Liver (tissue), 9 donors: ENCODE measurements around the gene SBF2. TPM values are rescaled to one million over a fixed set of nuclear protein-coding genes. Genes with fewer than 3 reads are reported as not detected.

Source experiments
- DNase-seq: peaks from one replicate; pipeline ENCODE4 v3.0.0-alpha.2; 2017; ENCODE audit warnings: low spot score
- H3K27ac ChIP-seq, 2 donors: one replicate each; pipeline ENCODE4 v1.7.0; 2013; ENCODE audit warnings: inconsistent platforms in 2 of 2, low read length in 2 of 2, control low read depth in 1 of 2, low read depth in 1 of 2, mild to moderate bottlenecking in 1 of 2
- H3K27me3 ChIP-seq, 4 donors: one replicate each; pipeline versions ENCODE4 v1.6.1 to v1.7.0; 2013; ENCODE audit warnings: low read length in 3 of 4, inconsistent platforms in 1 of 4, mild to moderate bottlenecking in 1 of 4, moderate library complexity in 1 of 4; ENCODE audit not compliant: control insufficient read depth in 4 of 4, insufficient read depth in 4 of 4
- H3K36me3 ChIP-seq, 4 donors: one replicate each; pipeline versions ENCODE4 v1.6.1 to v1.7.0; 2013; ENCODE audit warnings: low read length in 3 of 4, mild to moderate bottlenecking in 3 of 4, low read depth in 1 of 4, moderate library complexity in 1 of 4; ENCODE audit not compliant: control insufficient read depth in 4 of 4, insufficient read depth in 3 of 4
- H3K4me1 ChIP-seq, 4 donors: one replicate each; pipeline versions ENCODE4 v1.6.1 to v1.7.0; 2013; ENCODE audit warnings: low read length in 3 of 4, mild to moderate bottlenecking in 3 of 4, moderate library complexity in 1 of 4; ENCODE audit not compliant: control insufficient read depth in 4 of 4, insufficient read depth in 4 of 4
- H3K4me3 ChIP-seq, 3 donors: one replicate each; pipeline versions ENCODE4 v1.6.1 to v1.7.0; 2013; ENCODE audit warnings: low read length in 3 of 3, control low read depth in 1 of 3, low read depth in 1 of 3, mild to moderate bottlenecking in 1 of 3
- H3K9ac ChIP-seq, 2 donors: one replicate each; pipeline ENCODE4 v1.7.0; 2013; ENCODE audit warnings: low read length in 2 of 2, mild to moderate bottlenecking in 2 of 2, moderate library complexity in 2 of 2, control low read depth in 1 of 2, low read depth in 1 of 2
- H3K9me3 ChIP-seq, 4 donors: one replicate each; pipeline versions ENCODE4 v1.6.1 to v1.7.0; 2013; ENCODE audit warnings: low read length in 3 of 4; ENCODE audit not compliant: control insufficient read depth in 4 of 4
- CTCF ChIP-seq: fragments of 150-350 bp; IDR thresholded peaks from 2 replicates; pipeline ENCODE4 v1.5.1; 2017; ENCODE audit warnings: improper control_type of control experiment, low read depth, low read length; ENCODE audit not compliant: missing input control
- EGR1 ChIP-seq, 2 donors: IDR thresholded peaks; 2 replicates each; pipeline ENCODE4 v1.6.1; 2016 to 2018; ENCODE audit warnings: antibody characterized with exemption in 2 of 2, low read depth in 2 of 2
- FOXA1 ChIP-seq: IDR thresholded peaks from 2 replicates; pipeline ENCODE4 v1.6.1; 2016; ENCODE audit warnings: antibody characterized with exemption
- FOXA2 ChIP-seq: IDR thresholded peaks from 2 replicates; pipeline ENCODE4 v1.6.1; 2016; ENCODE audit warnings: antibody characterized with exemption
- GABPA ChIP-seq, 2 donors: IDR thresholded peaks in 1 of 2; conservative IDR thresholded peaks in 1 of 2; 2 replicates each; pipeline ENCODE4 v1.6.1; 2016; ENCODE audit warnings: antibody characterized with exemption in 2 of 2, mild to moderate bottlenecking in 1 of 2, moderate library complexity in 1 of 2
- HNF4A ChIP-seq, 2 donors: conservative IDR thresholded peaks; 2 replicates each; pipeline ENCODE4 v1.6.1; 2016; ENCODE audit warnings: antibody characterized with exemption in 2 of 2, mild to moderate bottlenecking in 2 of 2
- HNF4G ChIP-seq: IDR thresholded peaks from 2 replicates; pipeline ENCODE4 v1.6.1; 2016; ENCODE audit warnings: antibody characterized with exemption
- JUND ChIP-seq, 2 donors: IDR thresholded peaks; 2 replicates each; pipeline ENCODE4 v1.6.1; 2016; ENCODE audit warnings: antibody characterized with exemption in 2 of 2
- MAX ChIP-seq: IDR thresholded peaks from 2 replicates; pipeline ENCODE4 v1.6.1; 2016; ENCODE audit warnings: antibody characterized with exemption
- NR2F2 ChIP-seq: IDR thresholded peaks from 2 replicates; pipeline ENCODE4 v1.6.1; 2016; ENCODE audit warnings: antibody characterized with exemption
- REST ChIP-seq: IDR thresholded peaks from 2 replicates; pipeline ENCODE4 v1.6.1; 2016; ENCODE audit warnings: antibody characterized with exemption, mild to moderate bottlenecking
- RXRA ChIP-seq, 2 donors: IDR thresholded peaks; 2 replicates each; pipeline ENCODE4 v1.6.1; 2017 to 2018; ENCODE audit warnings: antibody characterized with exemption in 2 of 2, mild to moderate bottlenecking in 1 of 2
- SP1 ChIP-seq: IDR thresholded peaks from 2 replicates; pipeline ENCODE4 v1.6.1; 2018; ENCODE audit warnings: antibody characterized with exemption, mild to moderate bottlenecking
- TAF1 ChIP-seq: conservative IDR thresholded peaks from 2 replicates; pipeline ENCODE4 v1.6.1; 2016; ENCODE audit warnings: antibody characterized with exemption, mild to moderate bottlenecking
- YY1 ChIP-seq: IDR thresholded peaks from 2 replicates; pipeline ENCODE4 v1.6.1; 2016; ENCODE audit warnings: antibody characterized with exemption, mild to moderate bottlenecking
- WGBS: extraction: QIAGEN DNeasy Blood & Tissue Kit; methylation state at CpG from one replicate; pipeline ENCODE4 v1.1.7; 2013; 5-methylcytosine and 5-hydroxymethylcytosine counted together
- polyA plus RNA-seq, 2 donors: library from polyadenylated mRNA; stranded (reverse) in 1 of 2; unstranded in 1 of 2; fragments of 200-250 nt in 1 of 2; fragments of >200 nt in 1 of 2; fragmentation: Nextera tagmentation in 1 of 2; extraction: Ambion mirVana in 1 of 2; gene quantifications; one replicate each; pipeline versions ENCODE4 v1.2.1 to v1.2.3, GENCODE V29; 2013 to 2015
- total RNA-seq, 2 donors: library from RNA; depleted of rRNA; stranded (reverse); fragments of >200 nt; gene quantifications; one replicate each; pipeline ENCODE4 v1.2.3, GENCODE V29; 2014
- TF ChIP-seq, protein P1 (sequence below): IDR thresholded peaks from 2 replicates; pipeline ENCODE4 v1.6.1; 2016; ENCODE audit warnings: antibody characterized with exemption
- TF ChIP-seq, protein P2 (sequence below): IDR thresholded peaks from 2 replicates; pipeline ENCODE4 v1.6.1; 2016; ENCODE audit warnings: antibody characterized with exemption
- donor health status: healthy.
- donor health status: healthy.
- donor health status: healthy.
- donor health status: healthy.
- donor health status: healthy.

The SBF2 gene
- total and polyA plus RNA-seq, 4 donors, result 7.5 to 31.3 (median 14.7) TPM

DNA sequence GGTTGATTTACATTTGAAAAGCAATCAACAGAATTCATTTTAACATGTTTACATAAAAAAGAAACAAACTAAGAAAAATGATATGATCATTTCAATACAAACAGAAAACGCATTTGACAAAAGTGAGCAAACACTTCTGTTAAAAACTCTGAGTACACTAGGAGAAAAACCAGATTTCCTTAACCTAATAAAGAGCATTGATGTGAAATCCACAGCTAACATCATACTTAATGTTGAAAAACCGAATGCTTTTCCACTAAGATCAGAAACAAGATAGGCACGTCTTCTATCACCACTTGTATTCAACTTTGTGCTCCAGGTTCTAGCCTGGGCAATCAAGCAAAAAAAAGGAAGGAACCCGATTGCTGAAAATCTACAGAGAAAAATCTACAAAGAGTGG, 227.6 kb downstream of the SBF2 start:
- no peaks in the 10 kb centered on the region for H3K9me3 ChIP-seq
- no peak overlapping the region for H3K9ac ChIP-seq
- no peaks in the 10 kb centered on the region for H3K36me3 ChIP-seq
- no peak for DNase-seq
- WGBS, result 46% methylated on average over 4 of the region's 4 CpGs
- no peak overlapping the region for H3K4me3 ChIP-seq
- no peaks in the 10 kb centered on the region for H3K27me3 ChIP-seq
- H3K27ac ChIP-seq, result no peak overlapping the region
- peaks cover 0 to 1% (median 0%) of the 10 kb centered on the region in 4 donors for H3K4me1 ChIP-seq
- TF ChIP-seq MAX (no peak), HNF4G (no peak), HNF4A (conservative IDR thresholded peaks at IDR 0.05) (no peak), EGR1 (IDR thresholded peaks at IDR 0.05; ENCODE audit: low read depth in 2 of 2) (no peak), GABPA (IDR thresholded peaks at IDR 0.05 in 1 of 2, conservative IDR thresholded peaks at IDR 0.05 in 1 of 2) (no peak), NR2F2 (no peak), YY1 (no peak), RXRA (IDR thresholded peaks at IDR 0.05) (no peak), SP1 (no peak), CTCF (no peak), REST (no peak), TAF1 (no peak), FOXA1 (no peak), FOXA2 (no peak), JUND (IDR thresholded peaks at IDR 0.05) (no peak)
- TF ChIP-seq, protein P1, sequence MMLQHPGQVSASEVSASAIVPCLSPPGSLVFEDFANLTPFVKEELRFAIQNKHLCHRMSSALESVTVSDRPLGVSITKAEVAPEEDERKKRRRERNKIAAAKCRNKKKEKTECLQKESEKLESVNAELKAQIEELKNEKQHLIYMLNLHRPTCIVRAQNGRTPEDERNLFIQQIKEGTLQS, result no peak
- TF ChIP-seq, protein P2, sequence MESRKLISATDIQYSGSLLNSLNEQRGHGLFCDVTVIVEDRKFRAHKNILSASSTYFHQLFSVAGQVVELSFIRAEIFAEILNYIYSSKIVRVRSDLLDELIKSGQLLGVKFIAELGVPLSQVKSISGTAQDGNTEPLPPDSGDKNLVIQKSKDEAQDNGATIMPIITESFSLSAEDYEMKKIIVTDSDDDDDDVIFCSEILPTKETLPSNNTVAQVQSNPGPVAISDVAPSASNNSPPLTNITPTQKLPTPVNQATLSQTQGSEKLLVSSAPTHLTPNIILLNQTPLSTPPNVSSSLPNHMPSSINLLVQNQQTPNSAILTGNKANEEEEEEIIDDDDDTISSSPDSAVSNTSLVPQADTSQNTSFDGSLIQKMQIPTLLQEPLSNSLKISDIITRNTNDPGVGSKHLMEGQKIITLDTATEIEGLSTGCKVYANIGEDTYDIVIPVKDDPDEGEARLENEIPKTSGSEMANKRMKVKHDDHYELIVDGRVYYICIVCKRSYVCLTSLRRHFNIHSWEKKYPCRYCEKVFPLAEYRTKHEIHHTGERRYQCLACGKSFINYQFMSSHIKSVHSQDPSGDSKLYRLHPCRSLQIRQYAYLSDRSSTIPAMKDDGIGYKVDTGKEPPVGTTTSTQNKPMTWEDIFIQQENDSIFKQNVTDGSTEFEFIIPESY, result no peak

- TF ChIP-seq FOXA2 (no peak), RXRA (IDR thresholded peaks at IDR 0.05) (no peak), SP1 (no peak), JUND (IDR thresholded peaks at IDR 0.05) (no peak), CTCF (no peak), YY1 (no peak), FOXA1 (no peak), HNF4G (no peak), HNF4A (conservative IDR thresholded peaks at IDR 0.05) (no peak), REST (no peak)
- TF ChIP-seq, protein P1, result no peak
- H3K4me1 ChIP-seq, result peaks cover 0 to 1% (median 0%) of the 10 kb centered on the region in 4 donors
- H3K27ac ChIP-seq, result no peak overlapping the region
- no peaks in the 10 kb centered on the region for H3K9me3 ChIP-seq
- no peaks in the 10 kb centered on the region for H3K36me3 ChIP-seq
- H3K4me3 ChIP-seq, result no peak overlapping the region
- no peak for DNase-seq
- H3K27me3 ChIP-seq, result no peaks in the 10 kb centered on the region
- no peak overlapping the region for H3K9ac ChIP-seq
- 92% methylated on average over 2 of the region's 2 CpGs for WGBS
Observed at GRCh38 chr11:10064828-10065227, 229.2 kb downstream of the SBF2 start.
